NCI-H748 (cell line): ENCODE measurements around the gene OTOP3.

Source experiments
- DNase-seq: peaks from one replicate; lab custom pipeline; 2025; ENCODE audit not compliant: unreplicated experiment; lab: John Stamatoyannopoulos, UW

OTOP3 gene

GRCh38 chr17:74981318-74981978 is 45.8 kb downstream of the OTOP3 start:
- DNase-seq = no peak

DNA sequence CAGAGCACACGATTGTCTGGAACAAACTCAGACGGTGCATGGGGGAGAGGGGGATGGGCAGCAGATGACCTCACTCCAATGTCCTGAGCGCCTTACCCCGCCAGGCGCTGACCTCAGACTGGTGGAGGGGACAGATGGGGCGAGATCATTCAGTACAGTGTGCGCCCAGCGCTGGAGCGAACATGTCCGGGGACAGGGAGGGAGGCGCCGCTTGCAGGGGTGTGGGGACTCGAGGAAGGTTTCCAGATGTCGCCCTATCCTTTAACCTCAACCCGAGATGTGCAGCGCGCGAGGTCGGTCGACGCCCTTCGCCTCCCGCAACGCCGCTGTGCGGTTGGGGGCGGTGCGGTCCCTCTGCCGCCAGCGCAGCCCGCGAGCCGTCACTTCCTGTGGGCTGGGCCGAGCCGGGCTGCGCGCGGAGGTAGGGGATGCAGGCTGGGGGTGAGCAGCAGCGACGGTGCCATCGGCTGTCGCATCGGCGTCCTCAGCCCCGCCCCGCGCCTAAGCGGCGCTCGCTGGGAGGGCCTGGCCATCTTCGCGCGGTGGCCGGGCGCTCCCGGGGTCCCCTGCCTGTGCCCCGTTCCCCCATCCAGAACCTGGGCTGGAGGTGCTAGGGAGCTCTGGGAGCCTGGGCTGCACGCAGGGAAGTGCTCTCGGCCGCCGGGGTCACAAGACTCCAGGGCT is 46.4 kb downstream of the OTOP3 start:
- DNase-seq = peak; percentile 85

DNA sequence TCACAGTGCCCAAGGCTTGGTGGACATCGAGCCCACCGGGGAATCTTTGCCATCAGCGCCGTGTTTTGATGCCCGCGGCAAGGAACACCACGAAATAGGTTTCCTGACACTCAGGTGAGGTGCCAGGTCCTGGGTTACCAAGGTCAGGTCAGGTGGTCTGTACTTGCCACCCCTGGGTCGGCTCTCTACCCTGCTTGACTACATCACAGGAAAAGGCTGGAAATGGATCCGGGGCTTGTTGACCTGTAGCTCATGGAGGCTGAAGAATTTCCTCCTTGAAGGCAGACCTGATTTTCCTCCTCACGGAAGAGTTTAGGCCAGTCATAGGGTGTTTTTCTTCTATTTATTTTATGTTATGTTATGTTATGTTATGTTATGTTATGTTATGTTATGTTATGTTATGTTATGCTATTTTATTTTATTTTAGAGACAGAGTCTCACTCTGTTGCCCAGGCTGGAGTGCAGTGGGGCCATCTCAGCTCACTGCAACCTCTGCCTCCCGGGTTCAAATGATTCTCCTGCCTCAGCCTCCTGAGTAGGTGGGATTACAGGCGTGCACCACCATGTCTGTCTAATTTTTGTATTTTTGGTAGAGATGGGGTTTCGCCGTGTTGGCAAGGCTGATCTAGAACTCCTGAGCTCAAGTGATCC is 47.1 kb downstream of the OTOP3 start:
- peak; percentile 45 for DNase-seq

- DNase-seq = no peak
These were observed 50.5 kb downstream of the OTOP3 start for GRCh38 chr17:74986206-74986576.

DNA sequence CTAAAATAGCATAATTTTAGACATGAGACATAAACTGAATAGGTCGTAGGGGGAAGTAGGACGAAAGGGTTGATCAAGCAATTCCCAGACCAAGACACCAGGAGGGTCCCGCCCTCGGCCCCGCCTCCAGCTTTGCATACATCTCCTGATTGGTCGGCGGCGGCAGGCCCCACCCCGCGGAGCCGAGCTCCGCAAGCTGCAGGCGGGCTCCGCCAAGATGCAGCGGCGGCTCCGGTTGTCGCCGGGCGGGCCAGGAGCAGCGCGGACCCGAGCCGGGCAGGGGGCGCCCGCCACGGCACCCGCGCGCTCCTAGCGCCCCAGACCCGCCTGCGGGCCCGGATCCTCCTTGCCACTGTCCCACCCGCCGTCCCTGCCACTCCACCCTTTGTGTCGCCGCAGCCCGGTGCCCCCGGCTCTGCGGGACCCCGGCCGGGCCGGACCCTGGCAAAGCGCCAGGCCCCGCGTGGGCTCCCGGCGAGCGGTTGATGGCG is 51.8 kb downstream of the OTOP3 start, which contains the start of gene CDR2L:
TSS of gene CDR2L (plus strand) at position 215 of the 491 bp plus-strand sequence. CDS start 412 bp downstream, outside the sequence.
- peak; percentile 90 for DNase-seq

GRCh38 chr17:74987909-74988711 is 52.4 kb downstream of the OTOP3 start:
- DNase-seq = peak; percentile 39

DNA sequence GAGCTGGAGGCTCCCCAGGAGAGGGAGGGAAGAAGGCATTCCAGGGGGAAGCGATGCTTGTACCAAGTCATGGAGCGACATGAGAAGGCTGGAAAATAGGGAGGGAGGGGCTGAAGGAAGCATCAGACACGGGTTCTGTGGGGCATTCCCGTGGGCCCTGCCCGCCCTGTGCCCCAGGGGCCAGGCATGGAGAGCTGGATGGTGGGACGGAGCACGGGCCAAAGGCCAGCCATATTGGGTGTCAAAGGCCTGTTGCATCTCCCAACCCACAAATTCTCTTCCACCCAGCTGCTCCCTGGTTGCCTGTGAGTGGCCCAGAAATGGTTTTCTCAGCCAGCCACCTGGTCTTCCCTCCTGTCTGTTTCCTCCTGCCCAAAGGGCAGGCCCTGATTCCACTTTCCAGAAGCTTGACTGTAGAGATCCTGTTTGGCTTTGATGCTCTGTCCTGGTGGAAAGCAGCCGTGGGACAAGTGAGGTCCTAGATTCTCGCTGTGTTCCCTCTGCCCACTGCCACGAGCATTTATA is 54.9 kb downstream of the OTOP3 start:
- DNase-seq = no peak

DNA sequence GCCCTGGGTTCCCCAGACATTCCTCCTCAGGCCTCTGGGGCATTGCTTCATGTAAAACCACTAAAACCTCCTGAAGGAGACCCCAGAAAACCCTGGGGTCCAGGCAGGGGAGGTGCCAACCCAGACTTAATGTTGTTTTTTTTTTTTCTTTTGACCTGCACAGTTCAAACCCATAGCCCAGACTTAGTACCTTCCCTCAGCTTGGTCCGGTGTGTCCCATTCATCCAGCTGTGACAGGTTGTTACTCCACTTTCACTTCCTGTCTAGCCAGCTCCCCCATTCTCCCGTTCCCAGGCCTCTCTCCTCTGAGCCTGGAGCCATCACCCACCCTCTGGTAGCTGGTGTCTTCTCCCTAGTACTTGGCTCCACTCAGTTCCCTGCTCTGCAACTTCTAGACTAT is 56.5 kb downstream of the OTOP3 start:
- no peak for DNase-seq

GRCh38 chr17:74994440-74994839 is 58.7 kb downstream of the OTOP3 start:
- DNase-seq = no peak

DNA sequence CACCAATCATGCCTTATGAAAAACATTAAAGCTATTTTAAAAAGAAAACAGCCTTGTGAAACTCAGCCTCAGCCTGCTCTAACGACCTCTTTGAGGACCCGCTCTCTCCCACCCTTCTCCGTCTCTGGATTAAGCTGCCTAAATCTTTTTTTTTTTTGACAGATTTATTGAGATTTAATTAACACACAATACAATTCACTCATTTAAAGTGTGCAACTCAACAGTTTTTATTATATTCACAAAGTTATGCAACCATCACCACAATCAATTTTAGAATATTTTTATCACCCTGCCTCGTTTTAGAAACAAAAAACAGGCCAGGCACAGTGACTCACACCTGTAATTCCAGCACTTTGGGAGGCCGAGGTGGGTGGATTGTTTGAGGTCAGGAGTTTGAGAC is 60.1 kb downstream of the OTOP3 start:
- DNase-seq = no peak

- DNase-seq = no peak
These were observed 63.1 kb downstream of the OTOP3 start for GRCh38 chr17:74998783-74999182.

DNA sequence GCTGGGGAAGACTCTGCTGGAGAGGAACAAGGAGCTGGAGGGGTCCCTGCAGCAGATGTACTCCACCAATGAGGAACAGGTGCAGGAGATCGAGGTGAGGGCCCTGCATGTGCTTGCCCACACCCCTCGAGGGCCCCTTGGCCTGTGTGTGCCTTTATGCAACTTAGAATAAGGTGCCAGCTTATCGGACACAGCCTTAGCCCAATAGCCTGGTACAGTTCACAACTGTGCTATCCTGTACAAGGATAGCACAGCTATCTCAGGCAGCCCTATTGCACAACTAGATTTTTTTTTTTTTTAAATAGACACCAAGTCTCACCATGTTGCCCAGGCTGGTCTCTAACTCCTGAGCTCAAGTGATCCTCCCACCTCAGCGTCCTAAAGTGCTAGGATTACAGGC is 63.8 kb downstream of the OTOP3 start:
- DNase-seq = no peak
